OCI-LY3 (cell line): ENCODE data around the gene MIPOL1.
"Not testable (repeated sequence)": the region's sequence is repeated elsewhere in the genome, so short reads cannot be mapped to it uniquely, and the experiment has no call there.

Experiments
- H2AFZ ChIP-seq: fragments of 200-600, 300-600 bp; shearing (Covaris generic); 2 replicates; pipeline ENCODE4 v1.6.0; 2014; ENCODE audit warnings: antibody characterized with exemption, low read depth, low read length
- H3K27ac ChIP-seq: fragments of 200-600, 300-600 bp; sonication (generic); 2 replicates; pipeline ENCODE4 v1.5.1; 2014; ENCODE audit warnings: mild to moderate bottlenecking, low read length, moderate library complexity, mixed read lengths
- H3K27me3 ChIP-seq: fragments of 200-600, 300-600 bp; sonication (generic); 2 replicates; pipeline ENCODE4 v1.6.1; 2014; ENCODE audit warnings: low read depth, low read length, mixed read lengths
- H3K36me3 ChIP-seq: fragments of 200-600, 300-600 bp; sonication (generic); replicated peaks from 2 replicates; pipeline ENCODE3; 2014; ENCODE audit warnings: low read depth, low read length, mixed read lengths
- H3K4me1 ChIP-seq: fragments of 300-600, 200-600 bp; sonication (generic); 2 replicates; pipeline ENCODE4 v1.6.1; 2014; ENCODE audit warnings: low read length, mixed read lengths
- H3K4me2 ChIP-seq: fragments of 200-600, 300-600 bp; sonication (generic); 2 replicates; pipeline ENCODE4 v1.6.1; 2014; ENCODE audit warnings: low read length, mixed read lengths
- H3K4me3 ChIP-seq: fragments of 300-600, 200-600 bp; sonication (generic); 2 replicates; pipeline ENCODE4 v1.5.1; 2014; ENCODE audit warnings: antibody characterized with exemption, mild to moderate bottlenecking, low read length, moderate library complexity
- H3K79me2 ChIP-seq: fragments of 300-600, 200-600 bp; shearing (Covaris generic); 2 replicates; pipeline ENCODE4 v1.6.1; 2014; ENCODE audit warnings: mild to moderate bottlenecking, low read length, mixed read lengths
- H3K9ac ChIP-seq: fragments of 300-600, 200-600 bp; shearing (Covaris generic); 2 replicates; pipeline ENCODE4 v1.6.0; 2014; ENCODE audit warnings: mild to moderate bottlenecking, low read length, moderate library complexity
- H3K9me3 ChIP-seq: fragments of 200-600, 300-600 bp; shearing (Covaris generic); 2 replicates; pipeline ENCODE4 v1.6.1; 2014; ENCODE audit warnings: low read length, mixed read lengths; ENCODE audit not compliant: insufficient read depth
- H4K20me1 ChIP-seq: fragments of 200-600, 300-600 bp; sonication (generic); 2 replicates; pipeline ENCODE4 v1.6.1; 2016; ENCODE audit warnings: low read length, mixed read lengths; ENCODE audit not compliant: insufficient read depth
- CTCF ChIP-seq: fragments of 200-600, 300-600 bp; sonication (generic); IDR thresholded peaks from 2 replicates; pipeline ENCODE4 v1.5.1; 2014; ENCODE audit warnings: antibody characterized with exemption, low read length, low read depth
- EZH2phosphoT487 ChIP-seq: fragments of 200-600 bp; shearing (Covaris generic); IDR thresholded peaks from 2 replicates; pipeline ENCODE4 v1.6.1; 2018; ENCODE audit warnings: antibody characterized with exemption, mixed run types, low read depth

The MIPOL1 gene

DNA sequence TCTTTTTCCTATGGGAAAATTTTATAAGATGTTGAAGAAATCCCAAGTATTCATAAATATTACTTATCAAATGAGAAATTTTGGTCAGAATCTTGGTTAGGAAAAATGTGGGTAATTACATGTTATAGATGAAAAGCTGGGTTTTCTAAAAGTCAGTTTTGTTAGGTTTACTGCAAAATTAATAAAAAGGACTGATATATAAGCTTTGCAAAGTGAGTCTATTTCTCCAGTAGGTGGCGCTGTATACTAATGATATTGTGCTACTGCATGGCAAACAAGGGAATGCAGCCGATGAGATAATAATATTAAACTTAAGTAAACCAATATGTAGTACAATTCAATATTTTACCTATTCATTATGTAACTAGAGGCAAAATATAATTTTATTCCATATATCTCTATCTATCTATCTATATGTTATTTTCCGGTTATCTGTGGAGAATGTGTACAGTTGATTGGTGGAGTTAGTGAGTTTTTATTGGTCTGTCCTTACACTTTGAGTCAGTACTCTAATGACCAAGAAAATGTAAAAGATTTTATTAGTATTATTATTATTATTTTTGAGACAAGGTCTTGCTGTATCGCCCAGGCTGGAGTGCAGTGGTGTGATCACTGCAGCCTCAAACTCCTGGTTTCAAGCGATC, 32.9 kb downstream of the MIPOL1 start:
- no peaks in the 10 kb centered on the region for H3K79me2 ChIP-seq
- no peak overlapping the region for H2AFZ ChIP-seq
- H3K27ac ChIP-seq: no peak overlapping the region
- no peak overlapping the region for H3K9ac ChIP-seq
- H3K36me3 ChIP-seq: no peaks in the 10 kb centered on the region
- no peaks in the 10 kb centered on the region for H3K4me1 ChIP-seq
- no peaks in the 10 kb centered on the region for H3K9me3 ChIP-seq
- H3K4me2 ChIP-seq: no peak overlapping the region
- H4K20me1 ChIP-seq: no peaks in the 10 kb centered on the region
- no peak for TF ChIP-seq EZH2phosphoT487
- peak; percentile 86 for TF ChIP-seq CTCF
- peaks cover 4% of the 10 kb centered on the region; the same call in 1 of the 2 replicates for H3K27me3 ChIP-seq
- H3K4me3 ChIP-seq: no peak overlapping the region

DNA sequence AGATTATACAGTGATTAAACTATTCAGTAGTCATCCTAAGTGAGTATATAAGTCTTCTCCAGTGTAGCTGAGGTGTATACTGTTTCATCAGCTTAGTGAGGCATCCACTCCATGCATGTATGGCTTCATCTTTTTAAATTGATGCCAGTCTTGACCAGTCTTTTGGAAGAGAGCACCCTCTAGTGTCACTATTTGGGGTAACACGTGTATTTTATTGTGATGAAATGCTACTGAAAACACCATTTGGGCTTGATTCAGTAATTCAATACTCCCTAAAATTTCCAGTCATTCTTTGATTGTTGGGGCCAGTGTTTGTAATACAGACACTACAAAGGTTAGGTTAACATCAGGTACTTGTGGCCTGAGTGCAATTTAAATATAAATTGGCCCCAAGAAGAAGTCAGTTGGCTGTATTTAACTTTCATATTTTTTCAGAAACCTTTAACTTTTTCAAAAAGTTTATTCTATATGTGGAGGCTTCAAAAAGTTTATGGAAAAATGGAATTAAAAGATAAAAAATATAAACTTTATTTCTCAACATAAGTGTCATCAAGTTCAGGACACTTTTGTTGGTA, 35.3 kb downstream of the MIPOL1 start:
- Histone ChIP-seq H3K27ac (no peak overlapping the region), H3K4me2 (no peak overlapping the region), H4K20me1 (no peaks in the 10 kb centered on the region), H3K79me2 (no peaks in the 10 kb centered on the region), H3K4me3 (no peak overlapping the region), H3K9ac (no peak overlapping the region), H3K9me3 (no peaks in the 10 kb centered on the region), H3K4me1 (no peaks in the 10 kb centered on the region), H3K27me3 (peaks cover 4% of the 10 kb centered on the region; the same call in 1 of the 2 replicates), H2AFZ (no peak overlapping the region), H3K36me3 (no peaks in the 10 kb centered on the region)
- TF ChIP-seq CTCF (peak; percentile 73), EZH2phosphoT487 (no peak)

- no peaks in the 10 kb centered on the region for H3K9me3 ChIP-seq
- H3K4me1 ChIP-seq: no peaks in the 10 kb centered on the region
- no peaks in the 10 kb centered on the region for H3K27me3 ChIP-seq
- no peaks in the 10 kb centered on the region for H4K20me1 ChIP-seq
- no peak overlapping the region for H3K4me3 ChIP-seq
- no peak overlapping the region for H3K9ac ChIP-seq
- no peaks in the 10 kb centered on the region for H3K36me3 ChIP-seq
- TF ChIP-seq EZH2phosphoT487: no peak
- no peak for TF ChIP-seq CTCF
- H3K27ac ChIP-seq: no peak overlapping the region
- no peaks in the 10 kb centered on the region for H3K79me2 ChIP-seq
- no peak overlapping the region for H3K4me2 ChIP-seq
- no peak overlapping the region for H2AFZ ChIP-seq
Observed at GRCh38 chr14:37234222-37234621, 36.5 kb downstream of the MIPOL1 start.

DNA sequence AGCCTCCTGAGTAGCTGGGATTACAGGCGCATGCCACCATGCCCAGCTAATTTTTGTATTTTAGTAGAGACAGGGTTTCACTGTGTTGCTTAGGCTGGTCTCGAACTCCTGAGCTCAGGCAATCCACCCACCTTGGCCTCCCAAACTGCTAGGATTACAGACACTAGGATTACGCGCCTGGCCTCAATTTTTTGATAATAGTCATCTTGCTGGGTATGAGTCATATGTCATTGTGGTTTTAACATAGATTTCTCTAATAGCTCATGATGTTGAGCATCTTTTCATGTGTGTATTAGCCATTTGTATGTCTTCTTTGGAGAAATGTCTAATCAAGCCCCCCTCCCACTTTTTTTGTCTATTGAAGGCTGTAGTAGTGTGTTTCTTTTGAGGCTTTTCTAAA, 38.3 kb downstream of the MIPOL1 start:
- H3K4me2 ChIP-seq, H3K27me3 ChIP-seq, H2AFZ ChIP-seq, H3K4me1 ChIP-seq, H3K36me3 ChIP-seq, H3K4me3 ChIP-seq, H3K9ac ChIP-seq, H4K20me1 ChIP-seq, H3K79me2 ChIP-seq, H3K9me3 ChIP-seq, H3K27ac ChIP-seq: not testable (repeated sequence)
